ENCODE data around the gene PTBP2.
"Not testable (repeated sequence)": the region's sequence is repeated elsewhere in the genome, so short reads cannot be mapped to it uniquely, and the experiment has no call there.

The PTBP2 gene

GRCh38 chr1:96790599-96790998 is 69.0 kb downstream of the PTBP2 start:
- Histone ChIP-seq H3K4me1 (ENCODE audit: insufficient read depth, low read length) (no peaks in the 10 kb centered on the region), H3K4me2 (ENCODE audit: insufficient read depth, low read length) (no peak overlapping the region), H3K9ac (ENCODE audit: low read depth, low read length) (no peak overlapping the region), H3K4me3 (ENCODE audit: low read depth in 1 of 2, low read length in 2 of 2) (no peak overlapping the region), H3K9me3 (ENCODE audit: insufficient read depth, low read length, severe bottlenecking) (no peaks in the 10 kb centered on the region), H2AFZ (ENCODE audit: low read depth, low read length) (no peak overlapping the region), H3K27ac (ENCODE audit: low read length) (no peak overlapping the region), H3K36me3 (ENCODE audit: insufficient read depth, low read length) (peaks cover 84% of the 10 kb centered on the region), H3K79me2 (ENCODE audit: insufficient read depth, low read length) (peaks cover 4% of the 10 kb centered on the region; the same call in 1 of the 2 replicates), H4K20me1 (ENCODE audit: insufficient read depth, low read length) (no peaks in the 10 kb centered on the region), H3K27me3 (ENCODE audit: insufficient read depth, low read length, poor library complexity) (no peaks in the 10 kb centered on the region)
- DNase-seq = no peak
- ATAC-seq (ENCODE audit: insufficient read depth, low read depth) = no peak
- no peak for TF ChIP-seq CTCF (IDR thresholded peaks at IDR 0.05; ENCODE audit: borderline replicate concordance, extremely low read depth, low read length, poor library complexity, severe bottlenecking)

GRCh38 chr1:96792220-96792619 is 70.6 kb downstream of the PTBP2 start:
- TF ChIP-seq EZH2 (IDR thresholded peaks at IDR 0.05; ENCODE audit: borderline replicate concordance, low read depth, low read length, severe bottlenecking) (no peak), CTCF (IDR thresholded peaks at IDR 0.05; ENCODE audit: borderline replicate concordance, extremely low read depth, low read length, poor library complexity, severe bottlenecking) (no peak)
- H3K27me3 ChIP-seq (ENCODE audit: insufficient read depth, low read length, poor library complexity) = no peaks in the 10 kb centered on the region
- ATAC-seq (ENCODE audit: insufficient read depth, low read depth) (no peak), DNase-seq (no peak)
- H3K9ac ChIP-seq (ENCODE audit: low read depth, low read length) = no peak overlapping the region
- H3K36me3 ChIP-seq (ENCODE audit: insufficient read depth, low read length) = peaks cover 79% of the 10 kb centered on the region
- no peak overlapping the region for H3K4me3 ChIP-seq (ENCODE audit: low read depth in 1 of 2, low read length in 2 of 2)
- no peaks in the 10 kb centered on the region for H3K4me1 ChIP-seq (ENCODE audit: insufficient read depth, low read length)
- H3K4me2 ChIP-seq (ENCODE audit: insufficient read depth, low read length) = no peak overlapping the region
- H4K20me1 ChIP-seq (ENCODE audit: insufficient read depth, low read length) = no peaks in the 10 kb centered on the region
- H3K27ac ChIP-seq (ENCODE audit: low read length) = no peak overlapping the region
- peaks cover 7% of the 10 kb centered on the region; the same call in 1 of the 2 replicates for H3K79me2 ChIP-seq (ENCODE audit: insufficient read depth, low read length)
- no peak overlapping the region for H2AFZ ChIP-seq (ENCODE audit: low read depth, low read length)
- no peaks in the 10 kb centered on the region for H3K9me3 ChIP-seq (ENCODE audit: insufficient read depth, low read length, severe bottlenecking)

- H3K9ac ChIP-seq (ENCODE audit: low read depth, low read length); ATAC-seq (ENCODE audit: insufficient read depth, low read depth); DNase-seq; H3K4me2 ChIP-seq (ENCODE audit: insufficient read depth, low read length); H4K20me1 ChIP-seq (ENCODE audit: insufficient read depth, low read length); H3K27ac ChIP-seq (ENCODE audit: low read length); H3K27me3 ChIP-seq (ENCODE audit: insufficient read depth, low read length, poor library complexity); H3K4me1 ChIP-seq (ENCODE audit: insufficient read depth, low read length); H2AFZ ChIP-seq (ENCODE audit: low read depth, low read length); H3K9me3 ChIP-seq (ENCODE audit: insufficient read depth, low read length, severe bottlenecking); H3K4me3 ChIP-seq (ENCODE audit: low read depth in 1 of 2, low read length in 2 of 2): not testable (repeated sequence)
- Histone ChIP-seq H3K36me3 (ENCODE audit: insufficient read depth, low read length) (peaks cover 46% of the 10 kb centered on the region), H3K79me2 (ENCODE audit: insufficient read depth, low read length) (peaks cover 14% of the 10 kb centered on the region)
Measured at GRCh38 chr1:96801696-96802095, 80.1 kb downstream of the PTBP2 start.

GRCh38 chr1:96804648-96805047 is 83.1 kb downstream of the PTBP2 start:
- no peaks in the 10 kb centered on the region for H3K27me3 ChIP-seq (ENCODE audit: insufficient read depth, low read length, poor library complexity)
- H3K27ac ChIP-seq (ENCODE audit: low read length) = no peak overlapping the region
- DNase-seq = no peak

More at GRCh38 chr1:96804648-96805047, 83.1 kb downstream of the PTBP2 start:
- Histone ChIP-seq H2AFZ (ENCODE audit: low read depth, low read length) (no peak overlapping the region), H3K4me2 (ENCODE audit: insufficient read depth, low read length) (no peak overlapping the region), H3K4me1 (ENCODE audit: insufficient read depth, low read length) (no peaks in the 10 kb centered on the region), H3K9ac (ENCODE audit: low read depth, low read length) (no peak overlapping the region), H4K20me1 (ENCODE audit: insufficient read depth, low read length) (no peaks in the 10 kb centered on the region), H3K4me3 (ENCODE audit: low read depth in 1 of 2, low read length in 2 of 2) (no peak overlapping the region), H3K9me3 (ENCODE audit: insufficient read depth, low read length, severe bottlenecking) (no peaks in the 10 kb centered on the region), H3K79me2 (ENCODE audit: insufficient read depth, low read length) (peaks cover 14% of the 10 kb centered on the region), H3K36me3 (ENCODE audit: insufficient read depth, low read length) (peaks cover 66% of the 10 kb centered on the region)
- ATAC-seq (ENCODE audit: insufficient read depth, low read depth) = no peak
- TF ChIP-seq EZH2 (IDR thresholded peaks at IDR 0.05; ENCODE audit: borderline replicate concordance, low read depth, low read length, severe bottlenecking) (no peak), CTCF (IDR thresholded peaks at IDR 0.05; ENCODE audit: borderline replicate concordance, extremely low read depth, low read length, poor library complexity, severe bottlenecking) (no peak)
